Measurements from ENCODE around the gene USP24. TPM values are rescaled to one million over a fixed set of nuclear protein-coding genes. Genes with fewer than 3 reads are reported as not detected.
"Not testable (repeated sequence)": the region's sequence is repeated elsewhere in the genome, so short reads cannot be mapped to it uniquely, and the experiment has no call there.

Gene USP24
- total RNA-seq, 4 donors from 2014 or later: 27.7 to 84.0 (median 30.2) TPM

GRCh38 chr1:55195521-55196233 is 19.5 kb downstream of the USP24 start:
- Histone ChIP-seq H3K27ac (no peak overlapping the region), H3K27me3 (no peaks in the 10 kb centered on the region), H3K4me1 (peaks cover 22% of the 10 kb centered on the region), H3K4me3 (no peak overlapping the region), H3K36me3 (no peaks in the 10 kb centered on the region), H3K9me3 (no peaks in the 10 kb centered on the region)
- no peak for DNase-seq (ENCODE audit: low spot score in 2 of 2)
- 85% methylated on average over 3 of the region's 3 CpGs for WGBS
- TF ChIP-seq EP300 (IDR thresholded peaks at IDR 0.05) (no peak), POLR2A (IDR thresholded peaks at IDR 0.05) (no peak), POLR2AphosphoS5 (IDR thresholded peaks at IDR 0.05) (no peak)
- TF ChIP-seq, protein P1, sequence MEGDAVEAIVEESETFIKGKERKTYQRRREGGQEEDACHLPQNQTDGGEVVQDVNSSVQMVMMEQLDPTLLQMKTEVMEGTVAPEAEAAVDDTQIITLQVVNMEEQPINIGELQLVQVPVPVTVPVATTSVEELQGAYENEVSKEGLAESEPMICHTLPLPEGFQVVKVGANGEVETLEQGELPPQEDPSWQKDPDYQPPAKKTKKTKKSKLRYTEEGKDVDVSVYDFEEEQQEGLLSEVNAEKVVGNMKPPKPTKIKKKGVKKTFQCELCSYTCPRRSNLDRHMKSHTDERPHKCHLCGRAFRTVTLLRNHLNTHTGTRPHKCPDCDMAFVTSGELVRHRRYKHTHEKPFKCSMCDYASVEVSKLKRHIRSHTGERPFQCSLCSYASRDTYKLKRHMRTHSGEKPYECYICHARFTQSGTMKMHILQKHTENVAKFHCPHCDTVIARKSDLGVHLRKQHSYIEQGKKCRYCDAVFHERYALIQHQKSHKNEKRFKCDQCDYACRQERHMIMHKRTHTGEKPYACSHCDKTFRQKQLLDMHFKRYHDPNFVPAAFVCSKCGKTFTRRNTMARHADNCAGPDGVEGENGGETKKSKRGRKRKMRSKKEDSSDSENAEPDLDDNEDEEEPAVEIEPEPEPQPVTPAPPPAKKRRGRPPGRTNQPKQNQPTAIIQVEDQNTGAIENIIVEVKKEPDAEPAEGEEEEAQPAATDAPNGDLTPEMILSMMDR (IDR thresholded peaks at IDR 0.05): no peak

DNA sequence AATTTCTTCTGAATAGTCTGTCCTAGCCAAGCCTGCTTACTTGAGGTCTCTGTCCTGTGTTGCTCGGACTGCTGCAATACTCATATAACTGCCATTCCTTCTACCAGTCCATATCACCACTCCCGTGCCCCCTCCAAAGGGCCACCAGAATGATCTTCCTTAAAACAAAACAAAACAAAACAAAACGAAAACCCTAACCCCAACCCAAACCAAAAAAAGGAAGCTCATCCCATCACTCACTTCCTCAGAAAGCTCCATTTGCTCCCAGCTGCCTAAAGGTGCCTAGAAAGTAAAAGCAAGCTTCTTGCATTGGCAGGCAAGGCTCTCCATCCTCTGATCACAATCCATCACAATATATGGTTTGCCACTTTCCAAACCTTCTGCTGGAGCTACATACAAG is 20.3 kb downstream of the USP24 start:
- Histone ChIP-seq H3K27me3 (no peaks in the 10 kb centered on the region), H3K4me1 (peaks cover 22% of the 10 kb centered on the region), H3K4me3 (no peak overlapping the region), H3K36me3 (no peaks in the 10 kb centered on the region), H3K9me3 (no peaks in the 10 kb centered on the region), H3K27ac (no peak overlapping the region)
- no peak for DNase-seq (ENCODE audit: low spot score in 2 of 2)
- WGBS: 87% methylated on average over 3 of the region's 3 CpGs
- TF ChIP-seq POLR2AphosphoS5 (IDR thresholded peaks at IDR 0.05) (no peak), POLR2A (IDR thresholded peaks at IDR 0.05) (no peak), EP300 (IDR thresholded peaks at IDR 0.05) (no peak)
- TF ChIP-seq, protein P1 (IDR thresholded peaks at IDR 0.05): no peak

DNA sequence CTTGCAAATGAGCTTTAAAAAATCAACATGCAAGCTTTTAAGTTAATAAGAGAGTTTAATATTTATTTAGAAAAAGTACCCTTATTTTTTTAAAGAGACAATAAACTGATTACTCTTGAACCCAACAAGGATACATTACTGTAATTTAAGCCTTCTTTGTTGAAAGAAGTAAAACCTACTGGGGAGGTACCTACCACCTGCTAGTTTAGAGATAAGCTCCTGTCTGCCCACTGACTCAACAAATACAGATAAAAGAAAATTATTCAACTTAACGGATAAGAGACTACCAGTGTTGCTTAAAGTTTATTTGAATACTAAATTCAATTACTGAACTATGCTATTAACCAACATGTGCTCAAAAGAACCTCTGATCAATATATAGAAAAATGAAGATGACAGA is 23.1 kb downstream of the USP24 start:
- Histone ChIP-seq H3K27ac (no peak overlapping the region), H3K36me3 (no peaks in the 10 kb centered on the region), H3K4me3 (no peak overlapping the region), H3K9me3 (no peaks in the 10 kb centered on the region), H3K27me3 (no peaks in the 10 kb centered on the region), H3K4me1 (peaks cover 14% of the 10 kb centered on the region)
- 79% methylated on average over 1 of the region's 1 CpG for WGBS
- TF ChIP-seq, protein P1 (IDR thresholded peaks at IDR 0.05): no peak
- no peak for TF ChIP-seq EP300 (IDR thresholded peaks at IDR 0.05)
- no peak for TF ChIP-seq POLR2AphosphoS5 (IDR thresholded peaks at IDR 0.05)
- TF ChIP-seq POLR2A (IDR thresholded peaks at IDR 0.05): no peak
- no peak for DNase-seq (ENCODE audit: low spot score in 2 of 2)

GRCh38 chr1:55191219-55191952 is 23.8 kb downstream of the USP24 start:
- H3K4me3 ChIP-seq; H3K27me3 ChIP-seq; H3K36me3 ChIP-seq; DNase-seq (ENCODE audit: low spot score in 2 of 2); H3K9me3 ChIP-seq; H3K4me1 ChIP-seq; H3K27ac ChIP-seq: not testable (repeated sequence)
- 81% methylated on average over 11 of the region's 11 CpGs for WGBS

- Histone ChIP-seq H3K36me3 (no peaks in the 10 kb centered on the region), H3K4me3 (no peak overlapping the region), H3K4me1 (no peaks in the 10 kb centered on the region), H3K9me3 (no peaks in the 10 kb centered on the region), H3K27me3 (no peaks in the 10 kb centered on the region), H3K27ac (no peak overlapping the region)
- TF ChIP-seq, protein P1 (IDR thresholded peaks at IDR 0.05): no peak
- TF ChIP-seq EP300 (IDR thresholded peaks at IDR 0.05): no peak
- no peak for TF ChIP-seq POLR2A (IDR thresholded peaks at IDR 0.05)
- no peak for TF ChIP-seq POLR2AphosphoS5 (IDR thresholded peaks at IDR 0.05)
- 95% methylated on average over 4 of the region's 4 CpGs for WGBS
- no peak for DNase-seq (ENCODE audit: low spot score in 2 of 2)
Observed at GRCh38 chr1:55190109-55190508, 25.1 kb downstream of the USP24 start.
